CD4-positive, alpha-beta T cell treated with Interleukin-15 for 4 hours (primary cell): ENCODE data around the gene TRMT2A.

Source experiments
- DNase-seq: peaks from one replicate; pipeline ENCODE4 v3.0.0-alpha.2; 2020; ENCODE audit warnings: low spot score

Gene TRMT2A

DNA sequence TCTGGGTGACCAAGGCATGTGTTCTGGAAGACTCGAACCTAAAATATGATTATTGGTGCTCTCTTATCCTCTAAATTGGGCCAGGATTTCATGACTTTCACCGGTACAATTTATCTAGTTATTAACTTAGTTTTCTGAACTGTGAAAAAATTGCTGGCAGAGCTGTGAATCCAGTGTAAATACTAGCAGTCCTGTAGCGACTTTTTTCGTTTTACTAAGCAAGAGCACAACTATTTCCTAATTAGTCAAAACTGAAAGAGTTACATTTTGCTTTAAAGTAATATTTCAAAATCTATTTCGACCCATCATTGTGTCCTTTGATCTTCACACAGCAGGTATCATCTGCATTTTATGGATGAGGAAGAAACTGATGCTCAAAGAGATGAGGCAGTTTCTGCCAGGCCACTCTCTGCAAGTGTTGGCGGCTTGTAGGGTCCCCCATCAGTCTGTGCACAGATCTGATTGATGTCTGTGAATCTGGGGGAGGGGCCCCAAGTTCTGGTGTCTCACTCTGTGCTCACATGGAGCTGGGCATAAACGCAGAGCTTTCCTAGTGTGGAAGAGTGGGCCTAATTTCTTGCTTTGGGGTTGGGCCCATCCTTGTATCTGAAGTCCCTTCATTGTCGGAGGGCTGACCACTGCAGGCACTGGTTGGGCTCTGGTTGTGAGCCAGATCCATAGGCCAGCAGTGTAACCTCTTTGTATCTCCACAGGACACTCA lies 1.4 kb upstream of the TRMT2A start:
- DNase-seq: no peak

DNA sequence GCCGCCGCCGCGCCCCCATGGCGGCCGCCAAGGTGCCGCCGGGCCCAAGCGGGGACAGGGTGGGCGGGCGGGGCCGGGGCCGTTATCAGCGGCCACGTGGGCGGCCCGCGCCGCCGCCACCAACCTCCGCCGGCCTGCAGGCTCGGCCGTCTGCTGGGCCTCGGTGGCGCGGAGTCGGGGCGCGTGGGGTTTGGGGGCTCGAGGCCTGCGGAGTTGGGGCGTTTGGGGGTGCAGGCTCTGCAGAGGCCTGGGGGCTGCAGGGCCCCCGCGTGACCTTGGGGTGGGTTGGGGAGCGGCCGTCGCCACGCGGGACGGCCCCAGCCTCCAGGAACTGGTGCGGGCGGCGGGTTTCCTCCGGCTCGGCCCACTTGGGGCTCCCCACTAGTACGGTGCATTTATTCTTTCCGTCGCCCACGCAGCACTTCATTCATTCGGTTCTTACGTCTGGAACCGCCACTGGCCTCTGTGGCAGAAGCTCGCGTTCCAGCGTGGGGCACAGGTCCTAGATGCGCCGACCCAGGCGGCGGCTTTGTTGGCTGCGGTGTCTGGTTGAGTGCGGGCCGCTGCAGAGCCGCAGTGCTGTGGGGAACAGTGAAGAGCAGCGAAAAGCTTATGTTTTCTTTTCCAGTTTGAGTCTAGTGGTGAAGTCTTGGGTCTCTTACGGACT lies 740 bp upstream of the TRMT2A start:
- peak; percentile 31 for DNase-seq

DNA sequence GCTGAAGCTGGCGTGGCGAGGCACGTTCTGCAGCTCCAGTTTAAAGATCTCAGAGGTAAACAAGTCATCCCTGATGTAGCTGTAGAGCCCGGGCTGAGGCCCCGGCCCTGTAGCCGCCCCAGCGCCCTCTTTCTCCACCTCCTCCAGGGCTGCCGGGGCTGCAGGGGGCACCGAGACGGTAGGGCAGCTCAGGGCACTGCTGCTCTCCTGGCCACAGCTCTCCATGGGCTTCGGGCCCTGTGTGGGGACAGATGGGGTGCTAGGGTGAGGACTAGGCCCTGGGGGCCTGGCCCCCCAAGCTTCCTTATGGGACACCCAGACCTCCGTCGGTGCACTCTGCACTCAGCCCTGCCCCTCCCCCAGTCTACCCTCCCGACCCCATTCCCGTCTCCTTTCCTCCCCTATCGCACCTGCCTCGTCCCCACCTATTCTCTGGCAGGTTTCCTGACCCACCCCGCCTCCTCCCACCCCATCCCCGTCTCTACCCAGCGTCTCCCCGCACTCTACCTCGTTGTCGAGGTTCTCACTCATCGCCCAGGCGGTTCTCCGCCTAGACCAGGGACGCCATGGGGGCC lies 563 bp downstream of the TRMT2A start:
- DNase-seq: no peak

DNA sequence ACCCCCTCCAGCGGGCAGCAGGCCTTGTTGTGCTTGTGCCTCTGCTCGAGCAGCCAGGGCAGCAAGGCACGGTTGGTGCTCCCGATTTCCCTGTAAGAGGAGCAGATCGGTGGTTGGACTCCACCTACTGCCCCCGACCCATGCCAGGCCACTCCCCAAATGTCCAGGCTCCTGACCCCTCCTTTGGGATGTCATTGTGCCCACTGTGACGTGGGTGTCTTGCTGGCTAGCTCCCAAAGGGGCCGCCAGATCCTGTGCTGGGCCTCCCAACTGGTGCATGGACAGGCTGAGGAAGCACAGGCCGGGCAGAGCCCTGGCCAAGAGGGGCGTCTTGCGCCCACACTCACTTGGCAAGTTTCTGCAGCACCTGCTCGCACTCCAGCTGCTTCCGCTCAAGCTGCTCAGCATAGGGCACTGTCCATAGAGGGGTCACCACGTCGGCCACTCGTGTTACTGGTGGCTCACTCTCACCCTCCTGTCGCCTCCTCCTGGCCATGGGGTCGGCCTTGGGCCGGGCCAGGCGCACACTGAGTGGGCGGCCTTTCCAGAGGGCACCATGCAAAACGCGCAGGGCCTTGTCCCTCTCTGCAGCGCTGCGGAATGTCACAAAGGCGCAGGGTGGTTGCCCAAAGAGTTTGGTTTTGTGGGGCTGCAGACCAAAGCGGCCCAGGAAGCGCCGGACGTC lies 1.2 kb downstream of the TRMT2A start, which contains the start of gene RANBP1:
TSS of gene RANBP1 (plus strand) at position 414 of the 685 bp plus-strand sequence. CDS start at position 495, 81 bp downstream.
- DNase-seq: no peak

DNA sequence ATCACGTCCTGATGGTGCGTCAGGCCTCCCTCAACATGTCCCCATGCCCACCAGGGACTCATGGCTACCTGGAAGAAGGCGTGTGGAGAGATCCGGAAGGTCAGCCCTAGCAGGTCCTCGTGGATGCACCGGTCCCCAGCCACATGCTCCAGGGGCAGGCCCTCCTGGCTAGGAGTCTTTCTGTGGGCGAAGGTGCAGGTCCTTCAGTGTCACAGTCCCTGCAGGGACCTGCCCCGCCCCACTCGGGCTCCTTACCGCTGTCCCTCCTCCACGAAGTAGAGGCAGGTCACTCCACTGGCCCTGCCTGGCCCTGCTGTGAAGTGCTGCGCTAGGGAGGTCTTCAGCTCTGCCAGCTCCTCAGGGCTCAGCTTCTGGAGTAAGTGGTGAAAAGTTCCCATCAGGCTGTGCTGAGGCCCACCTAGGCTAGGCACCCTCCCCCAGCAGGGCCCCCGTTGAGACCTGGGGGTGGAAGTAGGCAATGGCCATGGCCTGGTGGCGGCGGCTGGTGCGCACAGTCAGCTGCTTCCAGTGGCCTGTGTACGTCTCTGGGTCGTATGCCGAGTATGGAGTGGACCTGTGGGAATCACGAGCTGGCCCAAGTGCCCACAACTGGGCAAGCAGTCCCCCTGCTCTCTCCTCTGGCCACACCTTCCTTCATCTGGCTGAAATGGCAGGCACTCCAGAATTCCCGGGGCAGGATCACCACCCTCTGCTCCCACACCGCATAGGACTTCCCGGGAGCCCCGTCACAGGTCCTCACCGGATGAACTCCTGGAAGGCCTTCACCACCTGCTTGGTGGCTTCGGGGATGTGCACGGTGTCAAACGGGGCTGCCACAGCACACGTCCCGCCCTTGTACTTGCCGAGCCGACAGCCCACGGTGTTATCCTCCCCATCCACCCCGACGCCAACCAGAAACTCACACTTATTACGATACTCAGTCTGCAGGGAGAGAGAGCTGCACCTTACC lies 2.2 kb downstream of the TRMT2A start:
- DNase-seq: no peak

DNA sequence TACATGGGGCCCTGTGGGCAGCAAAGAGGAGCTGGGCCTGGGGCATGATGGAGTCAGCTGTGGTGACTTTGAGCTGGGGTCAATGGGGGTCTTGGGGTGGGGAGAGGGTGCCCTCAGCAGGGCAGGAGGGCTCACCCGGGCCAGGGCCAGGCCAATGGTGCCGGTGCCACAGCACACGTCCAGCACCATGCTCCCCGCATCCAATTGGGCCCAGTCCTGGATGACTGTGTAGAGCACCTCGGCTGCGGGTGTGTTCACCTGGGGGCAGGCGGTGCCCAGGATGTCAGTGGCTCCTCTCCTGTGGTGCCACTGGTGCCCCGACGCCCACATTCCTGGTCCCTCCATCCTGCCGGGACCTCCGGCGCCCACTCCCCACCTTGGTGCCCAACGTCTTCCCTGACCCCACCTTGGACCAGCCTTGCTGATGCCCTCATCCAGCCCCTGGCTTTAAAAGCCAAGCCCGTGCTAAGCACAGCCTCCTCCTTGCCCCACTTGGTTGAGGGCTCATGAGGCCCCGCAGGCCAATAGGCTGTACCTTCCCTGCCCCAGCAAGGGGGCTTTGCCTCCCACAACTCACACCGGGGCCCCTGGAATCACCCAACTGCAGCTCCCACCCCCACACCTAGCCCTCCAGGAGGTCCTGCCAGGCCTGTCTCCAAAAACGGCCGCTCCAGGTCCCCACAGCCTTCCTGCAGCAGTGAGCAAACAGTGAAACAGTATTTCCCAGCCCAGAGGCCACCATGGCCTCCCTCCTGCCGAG lies 3.3 kb downstream of the TRMT2A start:
- DNase-seq: no peak

DNA sequence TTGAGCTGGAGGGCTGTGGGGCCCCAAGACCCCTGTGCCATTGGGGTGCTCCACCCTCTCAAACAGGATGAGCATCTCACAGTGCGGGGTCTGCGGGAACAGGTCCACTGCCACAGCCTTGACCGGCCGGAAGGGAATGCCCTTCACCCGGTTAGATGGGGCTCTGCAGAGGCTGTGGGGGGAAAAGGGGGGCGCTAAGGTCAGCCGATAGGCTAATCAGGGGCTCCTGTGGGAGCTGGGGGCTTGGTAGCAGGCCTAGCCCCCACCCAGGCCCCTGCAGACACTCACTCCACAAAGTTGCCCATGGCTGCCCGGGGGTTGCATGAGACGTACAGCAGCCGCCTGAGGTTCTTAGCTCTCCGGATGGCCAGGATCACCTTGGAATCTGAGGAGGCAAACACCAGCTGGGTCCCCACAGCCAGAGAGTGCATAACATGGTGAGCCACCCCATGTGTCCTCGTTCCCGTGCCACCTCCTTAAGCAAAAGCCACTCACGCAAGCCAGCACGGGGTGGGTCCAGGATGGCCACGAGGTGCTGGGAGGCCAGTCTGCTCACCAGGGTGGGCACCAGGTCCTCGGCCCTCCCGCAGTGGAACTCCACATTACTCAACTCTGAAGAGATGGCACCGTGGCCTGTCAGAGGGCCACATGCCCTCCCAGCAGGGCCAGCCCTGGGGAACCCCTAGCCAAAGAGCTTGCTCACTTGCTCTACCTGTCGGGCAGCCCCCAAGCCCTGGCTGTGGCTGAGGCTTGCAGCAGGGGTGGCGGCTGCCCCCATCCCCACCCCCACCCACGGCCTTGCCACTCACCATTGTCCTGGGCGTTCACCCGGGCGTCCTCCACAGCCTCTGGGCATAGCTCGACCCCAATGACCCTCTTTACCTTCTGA lies 4.2 kb downstream of the TRMT2A start:
- DNase-seq: no peak

DNA sequence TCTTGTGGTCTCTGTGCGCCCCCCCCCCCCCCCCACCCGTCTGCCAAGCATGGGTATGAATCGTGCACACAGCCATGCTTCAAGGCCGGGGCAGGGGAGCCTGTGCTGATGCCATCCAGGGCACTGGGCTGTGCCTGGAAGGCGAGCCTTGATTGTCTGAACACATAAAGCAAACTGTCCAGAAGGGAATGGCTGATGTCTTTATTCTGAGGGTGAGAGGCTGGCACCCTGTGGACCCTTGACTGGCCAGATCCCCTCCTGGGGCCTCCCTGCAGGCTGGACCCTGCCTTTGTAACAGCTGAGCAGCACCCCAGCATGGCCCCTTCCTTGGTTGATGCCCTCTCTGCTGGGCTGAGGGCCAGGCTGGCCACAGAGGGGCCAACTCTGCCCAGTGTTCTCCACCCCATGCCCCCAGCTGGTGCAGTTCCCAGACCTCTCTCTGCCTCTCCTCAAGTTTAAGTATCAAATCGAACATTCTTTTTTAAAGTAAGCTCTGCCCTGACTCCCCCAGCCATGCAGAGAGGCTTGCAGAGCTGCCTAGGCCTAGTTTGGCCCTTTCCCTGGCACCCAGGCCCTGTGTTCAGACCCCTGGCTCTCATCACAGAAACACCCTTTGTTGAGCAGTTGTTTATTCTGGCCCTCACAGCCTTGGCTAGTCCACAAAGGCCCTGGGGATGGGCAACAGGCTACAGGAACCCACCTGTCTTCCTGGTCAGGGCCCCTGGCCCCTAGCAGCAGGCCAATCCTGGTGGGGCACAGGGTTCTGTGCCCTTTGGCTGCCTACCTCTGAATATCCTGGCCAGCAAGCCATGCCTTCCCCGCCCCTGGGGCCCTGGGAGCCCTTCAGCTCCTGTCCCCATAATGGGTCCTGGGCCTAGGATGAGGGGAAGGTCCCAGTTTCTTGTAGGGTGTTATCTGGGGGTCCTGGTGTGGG lies 5.1 kb downstream of the TRMT2A start:
- no peak for DNase-seq

DNA sequence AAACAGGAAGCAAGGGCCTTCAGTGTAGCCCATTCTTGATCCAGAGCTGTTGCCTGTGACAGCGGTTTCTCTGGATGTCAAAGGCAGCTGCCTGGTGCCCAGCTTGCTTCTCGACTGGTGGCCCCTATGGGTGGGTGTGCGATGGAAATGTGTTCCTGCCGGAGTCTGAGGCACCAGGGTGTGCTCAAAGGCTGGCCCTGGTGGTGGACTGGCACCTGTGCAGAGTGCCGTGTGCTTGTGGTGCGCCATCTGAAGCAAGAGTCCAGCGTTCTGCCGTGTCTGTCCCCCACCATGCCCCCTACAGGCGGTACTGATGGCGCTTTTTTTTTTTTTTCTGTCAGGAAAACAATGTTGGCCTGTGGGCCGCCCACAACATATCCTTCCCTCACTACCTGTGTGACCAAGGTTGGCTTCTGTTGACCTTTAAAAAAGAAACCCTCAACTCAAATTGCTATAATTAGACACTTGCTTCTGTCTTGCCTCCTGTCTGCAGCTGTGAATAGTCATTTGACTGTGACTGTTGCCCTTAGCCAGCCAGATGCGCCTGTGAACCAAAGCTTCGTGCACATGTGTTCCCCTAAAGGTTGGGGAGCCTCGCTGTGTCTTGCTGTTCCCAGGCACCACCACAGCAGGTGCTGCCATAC lies 5.9 kb downstream of the TRMT2A start:
- DNase-seq: peak; percentile 16

DNA sequence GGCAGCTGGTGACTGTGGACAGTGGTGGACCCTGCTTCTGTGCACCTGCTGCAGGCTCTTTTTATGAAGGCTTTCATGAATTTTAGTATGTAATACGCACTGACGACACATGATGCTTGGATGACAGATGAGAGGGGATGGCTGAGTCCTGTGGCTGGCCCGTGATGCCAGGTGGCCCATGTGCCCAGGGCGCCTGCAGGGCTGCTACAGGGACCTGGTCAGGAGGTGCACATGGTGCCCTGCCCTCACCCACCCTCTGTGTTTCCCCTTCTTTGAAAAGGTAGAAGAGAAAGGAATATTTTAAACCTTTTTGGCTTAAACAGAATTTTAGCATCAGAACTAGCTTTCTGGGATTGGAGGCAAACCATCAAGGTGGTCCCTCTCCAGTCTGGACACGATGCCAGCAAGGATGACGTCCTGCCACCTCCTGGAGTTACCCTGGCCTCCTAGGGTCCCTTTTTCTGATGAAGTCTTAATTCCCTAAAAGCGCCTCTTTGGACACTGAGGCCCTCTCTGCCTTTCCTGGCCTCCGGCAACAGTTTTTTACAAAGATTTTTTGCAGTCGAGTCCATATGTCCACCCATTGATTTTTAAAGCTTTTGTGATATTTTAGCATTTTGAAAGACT lies 6.6 kb downstream of the TRMT2A start:
- DNase-seq: no peak

DNA sequence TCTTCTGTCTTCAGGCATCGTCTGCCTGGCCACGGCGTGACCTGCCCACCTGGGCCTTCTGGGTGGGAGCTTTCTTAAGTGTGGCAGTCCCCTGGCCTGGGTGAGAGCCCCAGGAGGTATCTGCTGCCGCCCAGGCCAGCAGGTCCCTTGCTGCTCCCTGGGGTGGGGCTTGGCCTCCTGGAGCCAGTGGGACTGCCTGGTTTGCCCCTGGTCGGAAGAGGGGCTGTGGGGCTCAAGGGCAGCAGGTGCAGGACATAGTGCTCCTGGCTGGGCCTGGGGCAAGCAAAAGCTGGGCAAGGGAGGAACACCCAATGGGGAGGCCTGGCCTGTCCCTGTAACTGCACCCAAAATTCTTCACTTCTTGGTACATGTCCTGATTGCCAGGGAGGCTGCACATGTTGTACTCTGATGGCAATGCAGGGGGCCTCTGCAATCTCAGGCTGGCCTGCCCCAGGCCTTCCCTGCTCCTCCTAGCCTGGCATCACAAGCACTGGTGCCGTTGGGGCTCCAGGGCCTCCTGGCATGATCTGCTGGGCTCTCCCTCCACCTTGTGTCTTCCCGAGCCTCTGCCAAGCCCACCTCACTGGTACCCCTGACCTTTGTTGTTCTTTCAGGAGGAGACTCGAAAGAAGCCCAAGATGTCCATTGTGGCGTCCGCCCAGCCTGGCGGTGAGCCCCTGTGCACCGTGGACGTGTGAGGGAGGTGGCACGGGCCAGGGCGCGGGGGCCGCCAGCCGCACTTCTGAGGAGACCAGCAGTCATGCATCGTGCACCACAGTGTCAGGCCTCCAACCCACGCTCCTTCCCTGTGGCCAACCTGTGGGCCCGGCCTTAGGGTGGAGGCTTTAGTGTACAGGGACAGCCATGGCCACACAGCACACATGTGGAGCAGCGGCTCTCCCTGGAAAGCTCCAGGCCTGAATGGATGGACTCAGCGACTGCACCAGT lies 7.3 kb downstream of the TRMT2A start:
- DNase-seq: no peak

DNA sequence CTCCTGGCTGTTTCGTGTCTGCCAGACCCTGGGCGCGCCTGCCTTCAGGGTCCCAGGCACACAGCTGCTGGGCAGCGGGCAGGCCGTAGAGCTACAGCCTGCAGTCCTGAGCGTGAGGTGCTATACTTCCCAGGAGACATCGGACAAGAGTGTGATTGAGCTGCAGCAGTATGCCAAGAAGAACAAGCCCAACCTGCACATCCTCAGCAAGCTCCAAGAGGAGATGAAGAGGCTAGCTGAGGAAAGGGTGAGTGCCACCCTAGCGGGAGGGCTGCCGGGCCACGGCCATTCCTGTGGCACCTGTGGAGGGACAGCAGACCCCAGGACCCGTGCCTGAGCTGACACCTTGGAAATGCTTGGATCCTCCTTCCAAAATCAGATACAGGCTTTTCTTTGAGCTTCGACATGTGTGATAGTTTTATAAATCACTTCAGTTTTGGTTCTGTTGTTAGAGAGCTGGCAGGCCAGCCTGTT lies 8.2 kb downstream of the TRMT2A start:
- no peak for DNase-seq

DNA sequence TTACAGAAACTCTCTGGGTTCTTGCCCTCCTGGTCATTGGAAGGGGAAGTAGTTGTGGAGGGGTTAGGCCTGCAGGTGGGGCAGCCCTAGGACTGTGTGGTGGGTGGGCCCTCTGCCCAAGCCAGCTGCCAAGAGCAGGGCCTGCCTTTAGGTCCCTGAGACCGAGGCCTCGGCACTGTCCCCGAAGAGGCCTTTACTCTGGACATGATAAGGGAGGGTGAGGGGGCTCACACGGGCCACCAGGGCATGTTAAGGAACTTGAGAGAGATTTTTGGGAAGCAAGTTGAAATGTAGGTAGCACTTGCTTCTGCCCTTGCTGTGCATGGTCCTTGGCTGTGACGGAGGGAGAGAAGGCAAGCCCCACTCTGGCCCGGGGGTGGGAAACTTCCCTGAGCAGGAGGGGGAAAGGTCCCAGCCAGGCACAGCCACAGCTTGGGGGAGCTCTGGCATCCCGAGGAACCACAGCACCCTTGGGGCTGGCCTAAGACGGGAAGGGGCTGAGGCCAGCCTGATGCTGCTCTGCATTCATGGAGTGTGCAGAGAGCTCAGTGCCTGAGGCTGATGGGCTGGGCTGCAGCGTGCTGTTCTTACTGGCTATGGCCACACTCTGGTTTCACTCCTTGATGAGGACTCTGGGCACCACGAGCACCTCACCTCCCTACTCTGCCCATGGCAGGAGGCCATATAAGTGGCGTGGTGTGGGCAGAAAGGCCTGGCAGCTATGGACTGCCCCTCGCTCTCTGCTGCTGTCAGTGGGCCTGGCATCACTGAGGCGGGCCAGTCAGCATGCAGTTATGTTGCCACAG lies 8.9 kb downstream of the TRMT2A start:
- DNase-seq: no peak

DNA sequence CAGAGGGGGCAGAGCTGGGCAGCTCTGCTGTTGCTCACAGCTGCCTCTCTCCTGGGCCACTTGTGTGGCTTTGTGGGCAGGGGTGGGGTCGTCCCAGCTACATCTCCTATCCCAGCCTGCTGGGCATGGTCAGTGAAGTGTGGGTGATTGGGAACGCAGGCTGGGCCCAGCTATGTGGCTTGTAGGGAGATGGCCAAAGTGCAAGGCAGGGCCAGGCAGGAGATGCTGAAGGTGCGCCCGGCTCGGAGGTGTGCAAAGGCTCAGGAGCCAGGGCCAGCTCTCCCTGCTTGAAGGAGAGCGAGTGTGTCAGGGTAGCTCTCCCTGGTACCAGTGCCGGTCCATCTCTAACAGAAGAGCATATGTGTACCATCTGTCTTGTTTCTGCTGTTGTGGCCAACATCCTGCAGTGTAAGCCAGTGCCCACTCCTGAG lies 9.5 kb downstream of the TRMT2A start:
- DNase-seq: no peak

DNA sequence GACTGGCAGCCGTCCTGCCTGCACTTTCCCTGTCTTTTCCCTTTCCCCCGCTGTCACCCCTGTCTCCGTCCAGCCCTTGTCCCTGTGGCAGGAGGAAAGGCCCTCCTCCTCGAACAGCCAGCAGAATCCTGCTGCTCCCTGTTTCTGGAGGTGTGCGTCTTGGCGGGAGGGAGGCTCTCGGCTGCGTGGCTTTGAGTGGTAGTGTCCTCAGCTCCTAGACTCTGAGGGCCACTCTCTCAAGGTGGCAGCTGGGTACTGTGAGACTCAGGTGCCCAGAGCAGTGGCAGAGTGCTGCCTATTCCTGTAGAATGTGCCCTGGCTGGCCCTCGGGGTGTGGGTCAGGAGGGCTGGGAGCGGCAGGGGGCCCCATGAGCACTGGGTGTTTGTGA lies 10.2 kb downstream of the TRMT2A start:
- DNase-seq: no peak
